ENCODE measurements around the gene GPR45. TPM values are rescaled to one million over a fixed set of nuclear protein-coding genes. Genes with fewer than 3 reads are reported as not detected.

GPR45 gene
- total RNA-seq, 1 donor from 2014 or later: not detected

DNA sequence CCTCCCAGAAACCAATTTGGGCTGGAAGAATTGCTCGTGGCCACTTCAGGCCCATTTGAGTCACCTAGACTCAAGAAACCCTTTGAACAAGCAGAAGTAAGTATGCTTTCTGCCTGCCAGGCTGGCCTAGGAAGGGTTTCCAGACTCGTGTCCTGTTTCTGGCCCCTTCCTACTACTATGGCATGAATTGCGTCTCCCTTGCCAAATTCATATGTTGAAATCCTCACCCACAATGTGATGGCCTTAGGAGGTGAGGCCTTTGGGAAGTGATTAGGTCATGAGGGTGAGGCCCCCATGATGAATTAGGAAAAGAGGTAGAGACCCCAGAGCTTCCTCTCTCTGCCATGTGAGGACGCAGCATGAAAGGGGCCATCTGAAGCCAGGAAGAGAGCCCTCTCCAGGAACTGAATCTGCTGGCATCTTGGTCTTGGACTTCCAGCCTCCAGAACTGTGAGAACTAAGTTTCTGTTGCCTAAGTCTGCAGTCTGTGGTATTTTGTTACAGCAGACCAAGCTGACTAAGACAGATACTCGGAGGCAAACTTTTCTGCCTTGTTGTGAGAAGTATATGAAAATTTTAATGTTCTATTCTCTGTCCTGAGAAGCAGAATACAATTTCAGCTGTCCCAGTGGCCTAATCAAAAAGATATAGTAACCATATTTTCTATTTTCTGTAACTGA, 13.1 kb downstream of the GPR45 start:
- TF ChIP-seq, protein P1, sequence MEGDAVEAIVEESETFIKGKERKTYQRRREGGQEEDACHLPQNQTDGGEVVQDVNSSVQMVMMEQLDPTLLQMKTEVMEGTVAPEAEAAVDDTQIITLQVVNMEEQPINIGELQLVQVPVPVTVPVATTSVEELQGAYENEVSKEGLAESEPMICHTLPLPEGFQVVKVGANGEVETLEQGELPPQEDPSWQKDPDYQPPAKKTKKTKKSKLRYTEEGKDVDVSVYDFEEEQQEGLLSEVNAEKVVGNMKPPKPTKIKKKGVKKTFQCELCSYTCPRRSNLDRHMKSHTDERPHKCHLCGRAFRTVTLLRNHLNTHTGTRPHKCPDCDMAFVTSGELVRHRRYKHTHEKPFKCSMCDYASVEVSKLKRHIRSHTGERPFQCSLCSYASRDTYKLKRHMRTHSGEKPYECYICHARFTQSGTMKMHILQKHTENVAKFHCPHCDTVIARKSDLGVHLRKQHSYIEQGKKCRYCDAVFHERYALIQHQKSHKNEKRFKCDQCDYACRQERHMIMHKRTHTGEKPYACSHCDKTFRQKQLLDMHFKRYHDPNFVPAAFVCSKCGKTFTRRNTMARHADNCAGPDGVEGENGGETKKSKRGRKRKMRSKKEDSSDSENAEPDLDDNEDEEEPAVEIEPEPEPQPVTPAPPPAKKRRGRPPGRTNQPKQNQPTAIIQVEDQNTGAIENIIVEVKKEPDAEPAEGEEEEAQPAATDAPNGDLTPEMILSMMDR (IDR thresholded peaks at IDR 0.05): no peak
- peaks cover 4% of the 10 kb centered on the region for H3K9me3 Mint-ChIP-seq (ENCODE audit: low read depth)
- peaks cover 30% of the 10 kb centered on the region for H3K4me1 Mint-ChIP-seq (ENCODE audit: low read depth)
- no peak for DNase-seq (ENCODE audit: low spot score)
- H3K27ac Mint-ChIP-seq (ENCODE audit: unreplicated experiment): no peak overlapping the region
- no peaks in the 10 kb centered on the region for H3K27me3 Mint-ChIP-seq (ENCODE audit: low read depth)
- no peak overlapping the region for H3K4me3 Mint-ChIP-seq (ENCODE audit: unreplicated experiment)
- H3K36me3 Mint-ChIP-seq (ENCODE audit: low read depth): peaks cover 2% of the 10 kb centered on the region

DNA sequence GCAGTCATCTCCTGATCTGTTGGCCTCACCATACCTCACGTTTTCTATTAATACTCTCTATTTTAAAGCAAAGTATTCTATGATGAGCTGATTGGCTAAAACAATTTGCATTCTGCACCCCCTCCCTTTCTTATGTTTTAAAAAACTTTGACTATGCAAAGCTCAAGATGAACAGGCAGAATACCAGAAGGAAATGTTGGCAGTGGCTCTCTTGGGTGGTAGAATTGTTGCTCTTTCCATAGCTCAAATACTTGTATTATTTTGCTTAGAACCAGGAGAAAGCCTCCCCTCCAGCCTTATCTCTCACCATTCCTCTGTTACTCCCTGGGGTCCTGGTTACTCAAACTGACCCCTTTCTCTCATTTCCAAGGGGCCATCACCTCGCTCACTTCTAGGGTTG, 14.4 kb downstream of the GPR45 start:
- Mint-ChIP-seq H3K4me3 (ENCODE audit: unreplicated experiment) (no peak overlapping the region), H3K27ac (ENCODE audit: unreplicated experiment) (peak overlapping the region; percentile 91), H3K27me3 (ENCODE audit: low read depth) (no peaks in the 10 kb centered on the region), H3K9me3 (ENCODE audit: low read depth) (peaks cover 4% of the 10 kb centered on the region), H3K4me1 (ENCODE audit: low read depth) (peaks cover 33% of the 10 kb centered on the region), H3K36me3 (ENCODE audit: low read depth) (peaks cover 2% of the 10 kb centered on the region)
- TF ChIP-seq, protein P1 (IDR thresholded peaks at IDR 0.05): no peak
- DNase-seq (ENCODE audit: low spot score): no peak

- peaks cover 2% of the 10 kb centered on the region for H3K36me3 Mint-ChIP-seq (ENCODE audit: low read depth)
- peaks cover 4% of the 10 kb centered on the region for H3K9me3 Mint-ChIP-seq (ENCODE audit: low read depth)
- TF ChIP-seq, protein P1 (IDR thresholded peaks at IDR 0.05): no peak
- no peaks in the 10 kb centered on the region for H3K27me3 Mint-ChIP-seq (ENCODE audit: low read depth)
- no peak overlapping the region for H3K4me3 Mint-ChIP-seq (ENCODE audit: unreplicated experiment)
- DNase-seq (ENCODE audit: low spot score): no peak
- H3K27ac Mint-ChIP-seq (ENCODE audit: unreplicated experiment): peak overlapping the region; percentile 91
- peaks cover 38% of the 10 kb centered on the region for H3K4me1 Mint-ChIP-seq (ENCODE audit: low read depth)
Observed at GRCh38 chr2:105256431-105257047, 15.0 kb downstream of the GPR45 start.

- Mint-ChIP-seq H3K27me3 (ENCODE audit: low read depth) (no peaks in the 10 kb centered on the region), H3K9me3 (ENCODE audit: low read depth) (peaks cover 4% of the 10 kb centered on the region), H3K27ac (ENCODE audit: unreplicated experiment) (no peak overlapping the region), H3K4me1 (ENCODE audit: low read depth) (peaks cover 40% of the 10 kb centered on the region), H3K4me3 (ENCODE audit: unreplicated experiment) (no peak overlapping the region), H3K36me3 (ENCODE audit: low read depth) (peaks cover 4% of the 10 kb centered on the region)
- DNase-seq (ENCODE audit: low spot score): no peak
- TF ChIP-seq, protein P1 (IDR thresholded peaks at IDR 0.05): no peak
Observed at GRCh38 chr2:105257981-105258380, 16.4 kb downstream of the GPR45 start.

- DNase-seq (ENCODE audit: low spot score): no peak
- H3K27me3 Mint-ChIP-seq (ENCODE audit: low read depth): no peaks in the 10 kb centered on the region
- peaks cover 4% of the 10 kb centered on the region for H3K9me3 Mint-ChIP-seq (ENCODE audit: low read depth)
- H3K4me3 Mint-ChIP-seq (ENCODE audit: unreplicated experiment): no peak overlapping the region
- peaks cover 37% of the 10 kb centered on the region for H3K4me1 Mint-ChIP-seq (ENCODE audit: low read depth)
- TF ChIP-seq, protein P1 (IDR thresholded peaks at IDR 0.05): no peak
- H3K36me3 Mint-ChIP-seq (ENCODE audit: low read depth): peaks cover 7% of the 10 kb centered on the region
- H3K27ac Mint-ChIP-seq (ENCODE audit: unreplicated experiment): no peak overlapping the region
Observed at GRCh38 chr2:105258835-105259350, 17.4 kb downstream of the GPR45 start.
